Osteocyte (in vitro differentiated cells): Measurements from ENCODE around the gene ANKRD10. TPM values are rescaled to one million over a fixed set of nuclear protein-coding genes. Genes with fewer than 3 reads are reported as not detected.
"Not testable (repeated sequence)": the region's sequence is repeated elsewhere in the genome, so short reads cannot be mapped to it uniquely, and the experiment has no call there.

Source experiments
- DNase-seq: peaks from one replicate; pipeline ENCODE4 v3.0.0; 2021; ENCODE audit warnings: mixed read lengths; ENCODE audit not compliant: unreplicated experiment; ENCODE audit errors: extremely low spot score
- H3K27ac Mint-ChIP-seq: one replicate; pipeline ENCODE4 v1.8.0; 2021; ENCODE audit warnings: mild to moderate bottlenecking, mixed read lengths; ENCODE audit not compliant: unreplicated experiment
- H3K27me3 Mint-ChIP-seq: one replicate; pipeline ENCODE4 v1.8.0; 2021; ENCODE audit warnings: mixed read lengths; ENCODE audit not compliant: unreplicated experiment
- H3K36me3 Mint-ChIP-seq: one replicate; pipeline ENCODE4 v1.8.0; 2021; ENCODE audit warnings: mixed read lengths; ENCODE audit not compliant: unreplicated experiment
- H3K4me1 Mint-ChIP-seq: one replicate; pipeline ENCODE4 v1.8.0; 2021; ENCODE audit warnings: mixed read lengths; ENCODE audit not compliant: unreplicated experiment
- H3K4me3 Mint-ChIP-seq: one replicate; pipeline ENCODE4 v1.8.0; 2021; ENCODE audit warnings: mild to moderate bottlenecking, moderate library complexity, mixed read lengths; ENCODE audit not compliant: unreplicated experiment
- H3K9me3 Mint-ChIP-seq: one replicate; pipeline ENCODE4 v1.8.0; 2021; ENCODE audit warnings: mixed read lengths; ENCODE audit not compliant: unreplicated experiment
- total RNA-seq: library from RNA; stranded (reverse); gene quantifications from 2 replicates; pipeline ENCODE4 v1.2.1, GENCODE V29; 2021
- TF ChIP-seq, protein P1 (sequence below): fragments of 200-600 bp; sonication (generic); IDR thresholded peaks from 2 replicates; pipeline ENCODE4 v1.5.0; 2021; ENCODE audit warnings: antibody characterized with exemption, mild to moderate bottlenecking, moderate library complexity

ANKRD10 gene
- total RNA-seq, 1 donor from 2014 or later: 257 TPM

DNA sequence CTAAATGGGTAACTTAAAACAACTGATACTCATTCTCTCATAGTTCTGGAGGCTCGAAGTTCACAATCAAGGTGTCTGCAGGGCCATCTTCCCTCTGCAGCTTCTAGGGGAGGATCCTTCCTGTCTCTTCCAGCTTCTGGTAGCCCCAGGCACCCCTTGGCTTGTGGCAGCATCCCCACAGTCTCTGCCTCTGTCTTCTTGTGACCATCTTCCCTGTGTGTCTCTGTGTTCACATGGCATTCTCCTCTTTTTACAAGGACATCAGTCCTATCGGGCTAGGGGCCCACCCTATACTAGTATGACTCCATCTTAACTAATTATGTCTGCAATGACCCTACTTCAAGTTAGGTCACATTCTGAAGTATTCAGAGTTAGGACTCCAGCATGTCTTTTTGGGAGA is 73.5 kb downstream of the ANKRD10 start:
- DNase-seq: no peak
- Mint-ChIP-seq H3K4me1 (peaks cover 15% of the 10 kb centered on the region), H3K4me3 (no peak overlapping the region), H3K9me3 (peaks cover 7% of the 10 kb centered on the region), H3K27ac (no peak overlapping the region), H3K27me3 (peaks cover 3% of the 10 kb centered on the region), H3K36me3 (no peaks in the 10 kb centered on the region)
- TF ChIP-seq, protein P1, sequence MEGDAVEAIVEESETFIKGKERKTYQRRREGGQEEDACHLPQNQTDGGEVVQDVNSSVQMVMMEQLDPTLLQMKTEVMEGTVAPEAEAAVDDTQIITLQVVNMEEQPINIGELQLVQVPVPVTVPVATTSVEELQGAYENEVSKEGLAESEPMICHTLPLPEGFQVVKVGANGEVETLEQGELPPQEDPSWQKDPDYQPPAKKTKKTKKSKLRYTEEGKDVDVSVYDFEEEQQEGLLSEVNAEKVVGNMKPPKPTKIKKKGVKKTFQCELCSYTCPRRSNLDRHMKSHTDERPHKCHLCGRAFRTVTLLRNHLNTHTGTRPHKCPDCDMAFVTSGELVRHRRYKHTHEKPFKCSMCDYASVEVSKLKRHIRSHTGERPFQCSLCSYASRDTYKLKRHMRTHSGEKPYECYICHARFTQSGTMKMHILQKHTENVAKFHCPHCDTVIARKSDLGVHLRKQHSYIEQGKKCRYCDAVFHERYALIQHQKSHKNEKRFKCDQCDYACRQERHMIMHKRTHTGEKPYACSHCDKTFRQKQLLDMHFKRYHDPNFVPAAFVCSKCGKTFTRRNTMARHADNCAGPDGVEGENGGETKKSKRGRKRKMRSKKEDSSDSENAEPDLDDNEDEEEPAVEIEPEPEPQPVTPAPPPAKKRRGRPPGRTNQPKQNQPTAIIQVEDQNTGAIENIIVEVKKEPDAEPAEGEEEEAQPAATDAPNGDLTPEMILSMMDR: no peak

DNA sequence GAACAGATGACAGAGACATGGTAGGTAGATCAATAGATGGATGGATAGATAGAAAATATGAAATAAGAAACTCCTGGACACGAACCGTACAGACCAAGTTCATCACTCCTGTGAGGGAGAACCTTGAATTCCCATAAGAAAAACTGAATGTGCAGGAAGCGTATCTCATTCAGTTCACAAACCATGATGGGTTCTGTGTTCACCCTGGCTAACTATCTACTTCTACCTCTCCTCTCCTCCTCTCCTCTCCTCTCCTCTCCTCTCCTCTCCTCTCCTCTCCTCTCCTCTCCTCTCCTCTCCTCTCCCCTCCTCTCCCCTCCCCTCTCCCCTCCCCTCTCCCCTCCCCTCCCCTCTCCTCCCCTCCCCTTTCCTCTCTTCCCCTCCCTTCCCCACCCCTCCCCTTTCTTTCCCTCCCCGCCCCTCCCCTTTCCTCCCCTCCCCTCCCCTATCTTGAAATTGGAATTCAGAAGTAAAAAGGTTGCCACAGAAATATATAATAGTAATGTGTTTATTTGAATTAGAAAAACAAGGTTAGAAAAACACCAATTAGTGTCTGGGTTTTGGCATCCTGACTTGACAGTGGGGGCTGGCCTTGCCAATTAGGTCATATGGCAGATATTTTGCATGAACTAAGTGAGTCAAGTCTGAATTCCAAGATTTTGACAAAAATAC is 75.9 kb downstream of the ANKRD10 start:
- Mint-ChIP-seq H3K9me3 (peaks cover 7% of the 10 kb centered on the region), H3K36me3 (no peaks in the 10 kb centered on the region), H3K4me1 (no peaks in the 10 kb centered on the region), H3K27ac (no peak overlapping the region), H3K4me3 (no peak overlapping the region), H3K27me3 (peaks cover 3% of the 10 kb centered on the region)
- TF ChIP-seq, protein P1: no peak
- DNase-seq: no peak

DNA sequence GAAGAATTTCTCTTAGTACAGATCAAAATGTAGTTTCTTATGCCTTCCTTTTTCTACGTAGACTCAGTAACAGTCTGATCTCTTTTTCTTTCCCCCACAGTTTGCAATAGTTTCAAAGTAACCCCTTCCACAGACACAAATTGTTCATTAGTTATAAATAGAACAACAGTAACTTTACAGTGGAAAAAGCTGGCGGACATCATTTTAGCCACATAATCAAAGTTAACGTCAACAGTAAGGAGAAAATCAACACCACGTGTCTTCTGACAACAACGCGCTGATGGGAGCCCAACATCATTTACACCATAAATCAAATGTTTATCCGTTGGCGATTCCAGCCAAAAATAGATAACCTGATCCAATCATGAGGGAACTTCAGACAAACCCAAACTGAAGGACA is 76.8 kb downstream of the ANKRD10 start:
- H3K27ac Mint-ChIP-seq: no peak overlapping the region
- H3K4me1 Mint-ChIP-seq: no peaks in the 10 kb centered on the region
- DNase-seq: no peak
- peaks cover 7% of the 10 kb centered on the region for H3K9me3 Mint-ChIP-seq
- TF ChIP-seq, protein P1: no peak
- H3K4me3 Mint-ChIP-seq: no peak overlapping the region
- no peaks in the 10 kb centered on the region for H3K36me3 Mint-ChIP-seq
- H3K27me3 Mint-ChIP-seq: peaks cover 3% of the 10 kb centered on the region

DNA sequence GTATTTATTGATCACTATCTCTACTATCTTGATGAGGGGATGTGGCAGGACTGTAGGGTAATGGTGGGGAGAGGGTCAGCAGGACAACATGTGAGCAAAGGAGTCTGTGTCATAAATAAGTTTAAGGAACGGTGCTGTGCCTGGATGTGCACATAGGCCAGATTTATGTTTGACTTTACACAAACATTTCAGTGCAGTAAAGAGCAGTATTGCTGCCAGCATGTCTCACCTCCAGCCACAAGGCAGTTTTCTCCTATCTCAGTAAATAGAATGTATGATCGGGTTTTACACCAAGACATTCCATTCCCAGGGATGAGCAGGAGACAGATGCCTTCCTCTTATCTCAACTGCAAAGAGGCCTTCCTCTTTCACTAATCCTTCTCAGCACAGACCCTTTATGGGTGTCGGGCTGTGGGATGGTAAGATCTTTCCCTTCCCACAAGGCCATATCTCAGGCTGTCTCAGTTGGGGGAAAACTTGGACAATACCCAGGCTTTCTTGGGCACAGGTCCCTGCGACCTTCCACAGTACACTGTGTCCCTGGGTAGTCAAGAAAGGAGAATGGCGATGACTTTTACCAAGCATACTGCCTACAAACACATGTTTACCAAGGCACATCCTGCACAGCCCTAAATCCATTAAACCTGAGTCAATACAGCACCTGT is 77.3 kb downstream of the ANKRD10 start:
- not testable (repeated sequence) for H3K4me3 Mint-ChIP-seq, DNase-seq, H3K4me1 Mint-ChIP-seq, H3K36me3 Mint-ChIP-seq, H3K9me3 Mint-ChIP-seq, H3K27me3 Mint-ChIP-seq, H3K27ac Mint-ChIP-seq

DNA sequence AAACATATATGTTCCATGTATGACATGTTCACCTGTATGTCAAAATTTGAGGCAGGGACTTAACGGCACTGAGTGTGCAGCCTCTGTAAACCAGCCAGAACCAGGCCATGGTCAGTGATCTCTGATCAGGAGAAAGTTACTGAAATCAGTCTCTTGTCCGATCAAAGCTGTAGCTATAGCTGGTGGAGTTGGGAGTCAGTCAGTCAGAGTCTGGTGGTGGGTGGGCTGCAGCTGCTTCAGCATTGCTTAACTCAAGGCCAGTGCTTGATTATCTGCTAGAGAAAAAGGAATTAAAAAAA is 78.3 kb downstream of the ANKRD10 start:
- peaks cover 3% of the 10 kb centered on the region for H3K27me3 Mint-ChIP-seq

More for the DNA sequence above, 78.3 kb downstream of the ANKRD10 start:
- no peak for DNase-seq
- Mint-ChIP-seq H3K9me3 (peaks cover 5% of the 10 kb centered on the region), H3K27ac (no peak overlapping the region), H3K4me3 (no peak overlapping the region), H3K36me3 (no peaks in the 10 kb centered on the region), H3K4me1 (no peaks in the 10 kb centered on the region)
- TF ChIP-seq, protein P1: no peak
